Measurements from ENCODE around the gene IRF6.
A peak's percentile ranks its signal among the peaks of the same experiment; 100 is the strongest.

The IRF6 gene

DNA sequence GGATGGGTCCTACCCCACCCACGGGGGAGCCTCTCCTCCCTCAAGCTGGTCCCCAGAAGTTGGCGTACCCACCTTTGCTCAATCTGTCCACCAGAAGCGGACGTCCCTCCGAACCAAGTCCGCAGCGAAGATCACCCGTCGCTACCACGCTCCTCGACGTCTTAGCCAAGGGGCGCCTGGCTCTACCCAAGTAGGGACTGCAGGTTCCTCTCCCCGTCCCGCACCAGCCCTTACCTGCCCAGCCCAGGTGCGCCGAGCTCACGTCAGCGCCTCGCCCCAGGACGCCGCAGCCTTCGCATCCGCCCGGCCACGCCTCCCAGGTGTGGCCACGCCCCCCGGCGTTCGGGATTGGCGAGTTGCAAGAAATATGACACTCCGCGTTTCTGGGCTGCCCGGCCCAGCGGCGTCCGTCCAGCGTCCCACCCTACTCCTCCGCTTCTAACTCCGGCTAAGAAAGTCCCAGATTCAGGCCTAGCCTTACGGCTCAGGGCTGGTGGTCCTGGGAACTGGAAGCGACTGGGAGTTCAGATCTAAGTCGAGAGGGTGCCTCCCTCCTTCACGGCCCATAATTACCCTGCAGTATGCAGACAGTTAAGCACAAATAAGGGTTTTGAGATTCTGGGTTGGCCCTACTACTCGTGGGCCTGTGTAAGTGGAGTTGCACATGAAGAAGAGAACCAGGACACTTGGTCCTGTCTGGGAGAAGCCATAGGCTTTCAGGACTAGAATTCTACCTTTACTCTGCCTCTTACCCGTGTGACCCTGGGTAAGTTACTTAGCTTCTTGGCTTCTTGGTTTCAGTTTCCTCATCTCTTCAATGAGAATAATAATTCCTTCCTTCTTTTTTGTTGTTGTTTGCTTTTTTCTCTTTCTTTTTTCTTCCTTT, at the start of gene IRF6:
Gene IRF6, minus strand, starts transcription at position 268 of the 886 bp plus-strand sequence. CDS start 4,729 bp downstream, outside the sequence.
- DNase-seq, result peak; percentile 45 to 53

GRCh38 chr1:209855623-209856022, 49.7 kb upstream of the IRF6 start:
- DNase-seq, result no peak

DNA sequence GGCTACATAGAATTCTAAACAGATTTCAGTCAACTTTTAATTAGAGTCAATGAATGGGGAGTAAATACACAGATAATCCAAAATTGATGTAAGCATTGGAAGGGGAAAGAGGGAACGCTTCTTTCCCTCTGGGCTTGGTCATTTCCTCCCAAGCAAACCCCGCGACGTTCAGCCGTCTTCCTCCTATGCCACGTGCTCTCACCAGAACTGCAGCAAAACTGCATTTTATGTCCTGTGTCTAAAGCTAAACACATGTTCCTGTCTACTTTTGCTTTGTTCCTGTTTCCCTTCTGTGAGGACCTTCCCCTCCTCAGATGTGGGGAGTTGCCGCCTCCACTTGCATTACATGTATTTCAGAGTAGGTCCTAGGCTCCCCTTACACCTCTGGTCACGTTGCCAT, 49.1 kb upstream of the IRF6 start:
- no peak for DNase-seq

DNA sequence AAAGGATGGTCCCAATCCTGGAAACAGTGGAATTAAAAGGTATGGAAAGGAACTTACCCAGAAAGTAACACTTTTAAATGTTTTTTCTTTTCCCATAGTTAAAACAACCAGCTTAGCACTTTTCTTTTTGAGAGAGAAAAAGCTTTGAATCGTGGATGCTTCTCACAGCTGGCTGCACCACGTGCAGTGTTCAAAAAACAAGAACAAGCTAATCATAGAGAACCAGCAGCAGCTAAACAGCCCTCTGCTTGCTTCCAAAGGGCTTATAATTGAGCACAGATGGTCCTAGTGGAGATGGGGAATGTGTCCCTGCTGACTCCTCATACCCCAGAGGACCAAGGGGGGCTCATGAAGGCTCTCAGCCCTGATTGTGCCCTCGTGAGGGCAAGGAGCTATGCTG, 48.3 kb upstream of the IRF6 start:
- DNase-seq, result no peak

DNA sequence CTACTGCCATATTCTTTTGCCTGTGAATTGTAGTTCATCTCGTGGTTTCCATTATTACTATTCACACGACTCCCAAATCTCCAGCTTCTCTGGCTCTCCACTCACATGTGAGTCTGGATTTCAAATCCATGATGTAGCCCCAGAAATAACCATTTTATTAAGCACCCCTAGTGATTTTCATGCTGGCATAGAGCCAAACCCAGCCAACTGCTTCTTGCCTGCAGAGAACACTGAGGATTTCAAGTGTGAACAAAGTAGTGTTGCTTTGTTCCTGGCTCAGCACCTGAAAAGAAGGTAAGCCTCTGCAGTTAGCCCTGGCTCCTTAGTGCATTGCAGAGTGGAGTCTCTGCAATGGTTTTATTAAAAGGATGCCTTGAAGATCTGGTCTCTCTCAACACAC, 47.7 kb upstream of the IRF6 start:
- DNase-seq, result no peak

DNA sequence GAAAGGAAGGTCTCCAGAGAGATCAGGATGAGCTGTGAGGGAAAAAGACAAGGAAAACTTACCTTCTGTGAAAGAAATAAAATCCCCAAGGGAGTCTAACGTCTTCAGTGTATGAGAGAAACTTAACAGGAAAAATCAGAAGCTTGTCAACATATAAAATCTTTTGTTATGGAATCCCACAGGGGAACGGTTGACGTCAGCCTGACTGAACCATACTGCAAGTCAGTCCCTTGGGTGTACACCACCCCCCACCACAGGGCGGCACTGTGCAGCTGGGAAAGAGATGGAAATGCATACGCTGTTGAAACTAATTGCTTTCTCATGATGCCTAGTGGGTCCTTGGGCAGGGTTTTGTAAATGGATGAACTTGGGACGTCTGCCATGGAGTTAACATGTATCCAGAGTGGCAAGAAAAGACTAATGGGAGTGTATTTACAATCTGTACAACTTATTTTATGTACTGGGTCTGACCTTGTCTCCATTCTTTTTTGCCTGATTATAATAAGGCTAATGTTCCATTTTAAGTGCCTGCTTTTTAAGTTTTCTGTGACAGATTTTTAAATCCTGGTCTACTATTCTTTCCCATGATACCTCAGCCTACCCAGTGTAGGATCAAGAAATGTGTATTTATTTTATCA, 44.5 kb upstream of the IRF6 start:
- peak; percentile 21 to 24 for DNase-seq

DNA sequence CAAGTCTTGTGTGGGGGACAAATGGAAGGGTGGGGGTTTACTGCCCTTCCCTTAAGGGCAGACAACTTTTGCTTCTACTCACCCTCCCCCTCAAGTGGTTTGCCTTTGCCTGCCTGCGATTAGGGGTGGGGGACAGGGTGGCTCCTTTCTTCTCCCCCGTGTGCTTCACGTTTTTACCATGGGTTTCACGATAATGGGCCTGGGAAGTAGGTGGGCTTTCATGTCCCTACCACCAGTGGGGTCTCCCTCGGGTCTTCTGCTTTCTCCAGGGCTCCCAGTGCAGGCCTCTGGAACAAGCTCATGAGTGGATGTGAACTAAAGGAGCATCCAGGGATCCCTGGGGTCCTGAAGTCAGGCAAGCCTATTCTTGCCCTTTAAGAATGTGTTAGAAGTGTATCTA, 43.4 kb upstream of the IRF6 start:
- no peak for DNase-seq

- no peak for DNase-seq
Measured at GRCh38 chr1:209845408-209845725, 39.4 kb upstream of the IRF6 start.

- DNase-seq, result no peak
Measured at GRCh38 chr1:209844695-209845407, 38.9 kb upstream of the IRF6 start.

GRCh38 chr1:209840611-209841010, 34.7 kb upstream of the IRF6 start:
- DNase-seq, result no peak

DNA sequence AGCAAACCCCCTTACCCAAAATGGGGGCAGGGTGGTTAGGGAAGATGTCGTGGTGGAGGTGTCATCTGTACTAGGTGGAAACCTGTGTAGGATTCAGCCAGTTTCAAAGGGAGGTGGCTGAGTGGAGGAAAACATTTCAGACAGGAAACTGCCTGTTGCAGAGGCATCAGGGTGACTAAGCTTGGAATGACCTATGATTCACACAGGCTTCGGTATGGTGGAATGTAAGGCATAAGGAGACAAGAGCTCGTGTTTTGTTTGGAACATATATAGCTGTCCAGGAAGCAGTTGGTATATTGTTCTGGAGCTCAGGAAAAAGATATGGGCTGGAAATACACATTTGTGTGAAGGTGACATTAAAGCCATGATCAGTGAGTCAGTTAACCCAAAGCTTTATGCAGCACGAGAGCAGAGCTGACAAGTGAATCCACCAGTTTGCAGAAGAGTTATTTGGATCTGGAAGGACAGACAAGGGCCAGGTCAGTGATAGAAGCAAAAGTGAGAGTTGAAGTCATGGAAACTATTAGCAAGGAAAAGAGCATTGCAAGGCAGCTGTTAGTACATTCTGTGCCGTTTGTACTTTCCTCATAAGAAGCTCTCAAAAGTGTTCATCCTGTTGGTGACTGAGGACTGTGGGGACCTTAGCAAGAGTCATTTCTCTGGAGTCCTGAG, 34.1 kb upstream of the IRF6 start:
- peak in 1 of 2 experiments; percentile 10 for DNase-seq

DNA sequence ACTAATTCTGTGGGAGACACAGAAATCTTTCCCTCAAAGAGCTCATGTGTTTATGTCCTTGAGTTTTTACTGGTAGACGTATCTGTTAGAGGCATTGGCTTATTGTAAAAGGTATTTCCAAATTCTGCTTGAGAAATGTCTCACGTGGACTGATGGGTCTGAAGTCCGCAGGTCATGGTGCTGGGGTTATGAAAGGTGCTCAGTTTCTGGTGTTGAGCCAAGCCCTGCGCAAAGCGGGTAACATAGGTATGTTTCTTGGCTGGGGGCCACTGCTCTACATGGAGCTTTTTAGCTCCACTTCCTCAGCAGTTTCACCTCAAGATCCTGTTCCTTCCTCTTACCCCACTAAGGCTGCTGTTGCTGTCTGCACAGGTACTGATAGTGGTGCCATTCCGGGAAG, 32.6 kb upstream of the IRF6 start:
- DNase-seq, result no peak

DNA sequence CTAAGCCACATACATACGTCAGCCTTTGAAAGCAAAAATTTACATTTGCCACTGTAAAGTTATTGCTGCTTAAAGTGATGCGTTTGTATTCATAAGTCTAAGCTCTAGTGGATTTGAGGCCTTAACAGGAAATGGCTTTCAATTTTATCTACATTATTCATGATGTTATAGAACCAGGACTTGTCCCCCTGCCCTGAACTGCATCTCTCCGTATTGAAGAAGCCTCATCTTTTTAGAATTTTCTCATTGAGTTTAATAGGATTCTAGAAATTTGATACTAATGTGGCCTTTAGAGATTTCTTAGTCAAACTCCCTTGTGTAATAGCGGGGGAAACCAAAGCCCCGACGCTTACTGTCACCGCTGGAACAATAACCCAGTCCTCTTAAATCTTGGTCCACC, 31.7 kb upstream of the IRF6 start:
- DNase-seq, result no peak

- no peak for DNase-seq
Measured at GRCh38 chr1:209835782-209836298, 29.9 kb upstream of the IRF6 start.

DNA sequence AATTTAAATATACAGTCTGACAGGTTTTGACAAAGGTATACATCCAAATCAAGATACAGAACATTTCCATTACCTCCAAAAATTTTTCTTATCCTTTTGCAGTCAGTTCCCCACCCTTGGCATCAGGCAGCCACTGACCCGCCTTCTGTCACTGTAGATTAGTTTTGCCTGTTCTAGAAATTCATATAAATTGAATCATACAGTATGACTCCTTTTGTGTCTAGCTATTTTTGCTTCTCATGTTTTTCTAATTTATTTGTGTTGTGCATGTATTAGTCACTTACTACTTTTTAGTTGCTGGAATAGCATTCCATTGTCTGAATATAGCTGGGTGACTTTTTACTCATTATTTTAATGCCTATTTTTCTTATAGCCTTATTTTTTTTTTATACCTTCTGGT, 25.7 kb upstream of the IRF6 start:
- DNase-seq, result no peak

DNA sequence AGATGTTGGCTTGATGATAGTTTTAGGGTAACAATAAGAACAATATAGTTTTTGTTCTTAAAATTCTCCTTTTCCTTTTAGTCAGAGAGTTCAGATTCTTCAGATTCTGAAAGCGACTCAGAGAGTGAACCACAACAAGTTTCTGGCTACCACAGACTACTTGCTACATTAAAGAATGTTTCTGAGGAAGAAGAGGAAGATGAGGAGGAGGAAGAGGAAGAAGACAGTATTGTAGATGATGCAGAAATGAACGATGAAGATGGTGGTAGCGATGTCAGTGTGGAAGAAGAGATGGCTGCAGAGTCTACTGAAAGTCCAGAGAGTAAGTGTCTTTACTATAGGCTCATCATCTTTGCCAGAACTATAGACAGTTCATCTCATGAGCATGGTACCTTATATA, 24.8 kb upstream of the IRF6 start:
- no peak for DNase-seq

DNA sequence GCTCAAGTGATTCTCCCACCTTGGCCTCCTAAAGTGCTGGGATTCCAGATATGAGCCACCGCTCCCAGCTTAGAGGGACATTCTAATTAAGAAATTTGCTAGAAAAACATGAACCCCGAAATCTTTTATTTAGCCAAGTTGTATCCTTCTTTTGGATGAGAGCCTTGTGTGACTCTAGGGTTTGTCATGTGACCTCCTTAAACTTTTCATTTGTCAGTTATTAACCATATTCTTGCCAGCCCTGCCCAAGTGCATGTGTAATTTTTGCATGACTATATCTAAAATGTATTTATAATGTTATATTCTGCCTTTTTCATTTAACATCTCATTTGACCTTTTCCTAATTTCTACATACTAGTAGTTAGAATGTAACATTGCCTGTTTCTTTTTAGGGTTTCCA, 23.8 kb upstream of the IRF6 start:
- no peak for DNase-seq

GRCh38 chr1:209827384-209828262, 21.7 kb upstream of the IRF6 start, which contains the start of gene UTP25:
Gene UTP25, plus strand, starts transcription at chr1:209827972. Its CDS starts 92 bp downstream, at chr1:209828064.
- DNase-seq, result peak; percentile 91 to 93

- no peak for DNase-seq
Measured at GRCh38 chr1:209825591-209826434, 19.9 kb upstream of the IRF6 start.

DNA sequence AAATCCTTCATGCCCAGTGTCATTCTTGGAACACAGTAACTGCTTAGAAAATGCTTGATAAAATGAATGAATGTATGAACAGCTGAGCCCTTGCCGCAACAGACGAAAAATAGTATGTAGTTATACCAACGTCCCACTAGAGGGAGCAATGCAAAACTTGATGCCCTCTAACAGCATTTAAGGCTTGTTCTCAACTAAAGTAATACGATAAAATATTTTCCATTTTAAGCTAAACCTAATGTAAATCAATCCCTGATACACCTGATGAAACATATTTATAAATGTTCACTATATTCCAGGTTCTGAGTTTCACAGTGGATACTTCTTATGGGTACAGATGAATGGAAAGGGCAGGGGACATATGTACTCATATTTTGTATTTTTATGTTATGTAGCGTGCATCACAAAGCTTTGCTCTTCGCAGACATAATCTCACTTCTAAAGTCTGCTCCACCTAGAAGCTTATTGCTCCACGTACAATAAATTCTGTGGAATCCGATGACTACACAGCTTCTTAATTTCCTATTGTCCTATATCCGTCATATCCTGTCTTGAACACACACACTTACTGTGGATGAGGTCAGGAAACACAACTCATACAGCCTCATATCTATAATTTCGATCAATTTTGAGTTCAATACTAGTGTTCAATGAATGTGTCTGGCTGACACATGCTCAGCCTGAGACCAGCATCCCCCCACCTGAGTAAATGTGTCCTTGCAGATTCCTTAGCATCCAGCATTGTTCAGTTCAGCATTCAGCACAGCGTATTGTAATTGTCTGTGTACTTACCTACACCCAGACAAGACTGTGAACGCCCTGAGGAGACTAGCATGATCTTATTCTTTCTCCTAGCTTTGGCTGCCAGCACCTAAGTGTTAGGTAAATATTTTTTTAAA, 17.4 kb upstream of the IRF6 start:
- DNase-seq, result no peak

Data from activated CD4-positive, alpha-beta T cell treated with anti-CD3 and anti-CD28 coated beads, Interleukin-2, amount 50 U/mL, for 4 hours (primary cell).